ENCODE data around the gene POLR3K.
A peak's percentile ranks its signal among the peaks of the same experiment; 100 is the strongest.

The POLR3K gene

GRCh38 chr16:77807-78443 is 24.5 kb upstream of the POLR3K start, which contains the start of gene MPG (continued):
- TF ChIP-seq SETDB1 (IDR thresholded peaks at IDR 0.05; ENCODE audit: insufficient read length, low read length) (no peak), ZNF521 (tag by site-specific recombination; IDR thresholded peaks at IDR 0.05) (no peak), ZIC2 (tag by site-specific recombination; IDR thresholded peaks at IDR 0.05) (peak; percentile 34; the same call in 1 of the 2 replicates), ZNF114 (tag by site-specific recombination; IDR thresholded peaks at IDR 0.05) (no peak), ZNF626 (tag by site-specific recombination; IDR thresholded peaks at IDR 0.05) (no peak), ZEB2 (tag by site-specific recombination; IDR thresholded peaks at IDR 0.05) (peak; percentile 23; the same call in 1 of the 2 replicates), KLF10 (tag by site-specific recombination; IDR thresholded peaks at IDR 0.05) (peak; percentile 17; the same call in 1 of the 2 replicates), ZNF426 (tag by site-specific recombination; IDR thresholded peaks at IDR 0.05) (no peak), ZNF311 (tag by site-specific recombination; IDR thresholded peaks at IDR 0.05; ENCODE audit: borderline replicate concordance) (no peak), ZNF133 (tag by site-specific recombination; IDR thresholded peaks at IDR 0.05) (no peak), ZNF747 (tag by site-specific recombination; IDR thresholded peaks at IDR 0.05) (no peak), REST (tag by site-specific recombination; IDR thresholded peaks at IDR 0.05) (no peak), INSM2 (tag by site-specific recombination; IDR thresholded peaks at IDR 0.05) (no peak), RBAK (tag by site-specific recombination; IDR thresholded peaks at IDR 0.05) (no peak), ZNF416 (tag by site-specific recombination; IDR thresholded peaks at IDR 0.05) (no peak), ZNF645 (tag by site-specific recombination; IDR thresholded peaks at IDR 0.05) (no peak), ZNF175 (tag by site-specific recombination; IDR thresholded peaks at IDR 0.05) (no peak), ZNF48 (tag by site-specific recombination; IDR thresholded peaks at IDR 0.05) (no peak), GLIS2 (tag by site-specific recombination; IDR thresholded peaks at IDR 0.05) (peak; percentile 62), ZNF544 (tag by site-specific recombination; IDR thresholded peaks at IDR 0.05) (no peak), ZNF292 (tag by site-specific recombination; IDR thresholded peaks at IDR 0.05; ENCODE audit: borderline replicate concordance, low read depth) (no peak), ZNF2 (tag by site-specific recombination; IDR thresholded peaks at IDR 0.05) (no peak), ZBTB26 (tag by site-specific recombination; optimal IDR thresholded peaks at IDR 0.05) (peak; percentile 47), REPIN1 (tag by site-specific recombination; IDR thresholded peaks at IDR 0.05; ENCODE audit: low read depth) (no peak), ZNF433 (tag by site-specific recombination; IDR thresholded peaks at IDR 0.05; ENCODE audit: low read depth) (no peak), ZNF138 (tag by site-specific recombination; IDR thresholded peaks at IDR 0.05; ENCODE audit: borderline replicate concordance) (no peak), KLF7 (tag by site-specific recombination; IDR thresholded peaks at IDR 0.05; ENCODE audit: borderline replicate concordance) (peak; percentile 51; the same call in 1 of the 2 replicates), ZNF266 (tag by site-specific recombination; IDR thresholded peaks at IDR 0.05; ENCODE audit: low read depth) (no peak), ZBTB6 (tag by site-specific recombination; IDR thresholded peaks at IDR 0.05) (no peak), ZNF146 (tag by site-specific recombination; IDR thresholded peaks at IDR 0.05) (no peak), ATF2 (tag by site-specific recombination; IDR thresholded peaks at IDR 0.05; ENCODE audit: low read depth) (no peak), ZFP69B (tag by site-specific recombination; IDR thresholded peaks at IDR 0.05) (no peak)

Data from HEK293 (cell line).